Measurements from ENCODE around the gene RRP8.

RRP8 gene

GRCh38 chr11:6602096-6602940 lies 1.1 kb downstream of the RRP8 start:
- no peak for DNase-seq (ENCODE audit: low spot score)
- in situ Hi-C loops (cut with MboI; ENCODE audit: low pct_unique_long_range_greater_than_20kb, low sequenced_read_pairs, unreplicated experiment), result no loop called here
- TF ChIP-seq CTCF (IDR thresholded peaks at IDR 0.05; ENCODE audit: extremely low read depth, insufficient read depth, missing control alignments), result no peak

DNA sequence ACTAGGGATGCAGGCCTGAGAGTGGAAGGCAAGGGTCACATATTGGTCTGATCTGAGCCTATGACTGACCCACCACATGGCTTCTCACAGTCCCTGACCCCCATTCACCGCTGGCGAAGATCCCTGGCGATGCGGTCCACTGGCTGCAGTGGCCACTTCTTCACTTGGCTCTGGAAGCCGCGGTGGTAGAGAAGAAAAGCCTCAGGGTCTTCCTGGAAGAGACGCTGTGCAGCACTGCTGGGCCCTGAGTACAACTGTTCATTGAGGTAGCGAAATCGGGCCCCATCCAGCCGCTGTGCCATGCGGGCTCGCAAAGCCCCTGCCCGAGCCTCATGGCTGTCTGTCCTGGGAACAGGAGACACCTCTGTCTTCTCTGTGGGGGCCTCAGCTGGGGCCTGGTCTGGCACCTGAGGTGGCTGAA lies 2.4 kb downstream of the RRP8 start:
- in situ Hi-C loops (cut with MboI; ENCODE audit: low pct_unique_long_range_greater_than_20kb, low sequenced_read_pairs, unreplicated experiment), result no loop called here
- DNase-seq (ENCODE audit: low spot score), result no peak
- TF ChIP-seq CTCF (IDR thresholded peaks at IDR 0.05; ENCODE audit: extremely low read depth, insufficient read depth, missing control alignments), result no peak

- in situ Hi-C loops (cut with MboI; ENCODE audit: low pct_unique_long_range_greater_than_20kb, low sequenced_read_pairs, unreplicated experiment), result no loop called here
- TF ChIP-seq CTCF (IDR thresholded peaks at IDR 0.05; ENCODE audit: extremely low read depth, insufficient read depth, missing control alignments), result no peak
- no peak for DNase-seq (ENCODE audit: low spot score)
Measured at GRCh38 chr11:6599881-6600390, 3.5 kb downstream of the RRP8 start.

GRCh38 chr11:6599449-6599848 lies 4.0 kb downstream of the RRP8 start:
- no peak for DNase-seq (ENCODE audit: low spot score)
- in situ Hi-C loops (cut with MboI; ENCODE audit: low pct_unique_long_range_greater_than_20kb, low sequenced_read_pairs, unreplicated experiment), result no loop called here
- no peak for TF ChIP-seq CTCF (IDR thresholded peaks at IDR 0.05; ENCODE audit: extremely low read depth, insufficient read depth, missing control alignments)

GRCh38 chr11:6598555-6598954 lies 4.9 kb downstream of the RRP8 start:
- in situ Hi-C loops (cut with MboI; ENCODE audit: low pct_unique_long_range_greater_than_20kb, low sequenced_read_pairs, unreplicated experiment), result no loop called here
- DNase-seq (ENCODE audit: low spot score), result no peak
- no peak for TF ChIP-seq CTCF (IDR thresholded peaks at IDR 0.05; ENCODE audit: extremely low read depth, insufficient read depth, missing control alignments)

DNA sequence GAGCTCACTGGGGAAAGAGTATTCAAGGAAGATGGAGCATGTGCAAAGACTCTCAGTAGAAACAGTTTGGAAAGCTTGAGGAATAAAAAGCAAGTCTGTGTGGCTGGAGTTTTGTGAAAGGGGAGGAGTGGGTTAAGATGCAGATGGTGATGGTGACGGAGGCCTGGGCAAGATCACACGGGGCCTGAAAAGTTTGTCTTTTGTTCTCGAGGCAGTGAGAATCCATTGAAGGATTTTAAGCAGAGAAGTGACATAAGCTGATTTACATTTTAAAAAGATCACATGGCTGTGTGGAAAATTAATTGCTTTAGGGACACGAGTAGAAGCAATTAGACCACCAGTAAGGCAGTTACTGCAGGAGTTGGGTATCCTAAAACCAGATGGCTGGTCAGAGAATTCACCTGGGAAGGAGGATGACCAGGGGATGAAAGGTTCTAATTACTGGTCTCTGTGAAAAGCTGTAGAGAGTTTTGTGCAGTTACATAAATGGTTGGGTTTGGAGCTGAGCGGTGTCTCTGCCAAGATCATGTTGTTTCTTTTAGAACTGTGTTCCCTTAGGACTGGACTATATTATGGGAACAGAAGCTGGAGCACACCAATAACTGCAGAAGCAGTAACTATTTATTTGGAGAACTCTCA lies 7.1 kb downstream of the RRP8 start:
- in situ Hi-C loops (cut with MboI; ENCODE audit: low pct_unique_long_range_greater_than_20kb, low sequenced_read_pairs, unreplicated experiment), result no loop called here
- no peak for DNase-seq (ENCODE audit: low spot score)
- TF ChIP-seq CTCF (IDR thresholded peaks at IDR 0.05; ENCODE audit: extremely low read depth, insufficient read depth, missing control alignments), result no peak

All from GM13977 (cell line).